ENCODE data around the gene ZNF536.

The ZNF536 gene

DNA sequence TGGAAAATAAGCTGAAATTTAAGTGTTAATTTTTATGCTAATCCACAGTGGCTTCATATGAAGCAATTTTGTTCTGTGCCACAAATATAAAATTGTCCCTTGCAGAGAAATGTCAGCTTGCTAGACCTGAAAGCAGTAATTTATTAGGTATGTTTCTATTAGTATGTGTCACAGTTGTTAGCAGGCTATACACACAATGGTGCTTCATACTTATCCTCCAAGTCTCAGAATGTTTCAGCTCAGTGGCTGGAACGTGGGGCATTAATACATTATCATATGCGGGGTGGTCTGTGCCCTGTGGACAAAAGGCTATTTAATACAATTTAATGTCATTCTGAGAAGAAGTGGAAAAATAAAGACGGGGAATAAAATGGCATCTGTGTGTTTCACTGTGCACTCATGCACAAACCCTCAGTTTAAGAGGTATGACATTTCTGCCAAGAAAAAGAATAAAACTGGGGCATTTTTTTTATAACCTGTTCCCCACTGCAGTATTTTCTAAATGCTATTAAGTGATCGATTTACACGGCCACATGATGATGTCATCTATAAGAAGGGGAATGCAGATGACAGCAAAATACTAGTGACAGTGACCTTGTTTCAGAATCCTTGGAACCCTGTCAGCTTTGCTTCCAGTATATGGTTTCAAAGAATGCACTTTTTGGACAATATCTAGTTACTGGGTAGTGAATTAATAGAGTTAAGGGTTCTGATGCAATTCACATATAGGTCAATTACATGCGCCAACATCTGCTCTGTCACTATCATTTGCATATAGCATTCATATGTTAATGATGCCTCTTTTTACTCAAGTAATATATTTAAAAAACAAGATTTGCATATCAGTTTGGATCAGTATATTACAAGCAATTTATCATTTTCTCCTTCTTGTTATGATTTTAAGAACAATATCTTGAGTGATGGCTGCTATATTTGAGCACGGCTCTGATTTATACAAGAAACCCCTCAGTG is 21.2 kb upstream of the ZNF536 start:
- no peak for DNase-seq (ENCODE audit: low read depth)
- TF ChIP-seq, protein P1, sequence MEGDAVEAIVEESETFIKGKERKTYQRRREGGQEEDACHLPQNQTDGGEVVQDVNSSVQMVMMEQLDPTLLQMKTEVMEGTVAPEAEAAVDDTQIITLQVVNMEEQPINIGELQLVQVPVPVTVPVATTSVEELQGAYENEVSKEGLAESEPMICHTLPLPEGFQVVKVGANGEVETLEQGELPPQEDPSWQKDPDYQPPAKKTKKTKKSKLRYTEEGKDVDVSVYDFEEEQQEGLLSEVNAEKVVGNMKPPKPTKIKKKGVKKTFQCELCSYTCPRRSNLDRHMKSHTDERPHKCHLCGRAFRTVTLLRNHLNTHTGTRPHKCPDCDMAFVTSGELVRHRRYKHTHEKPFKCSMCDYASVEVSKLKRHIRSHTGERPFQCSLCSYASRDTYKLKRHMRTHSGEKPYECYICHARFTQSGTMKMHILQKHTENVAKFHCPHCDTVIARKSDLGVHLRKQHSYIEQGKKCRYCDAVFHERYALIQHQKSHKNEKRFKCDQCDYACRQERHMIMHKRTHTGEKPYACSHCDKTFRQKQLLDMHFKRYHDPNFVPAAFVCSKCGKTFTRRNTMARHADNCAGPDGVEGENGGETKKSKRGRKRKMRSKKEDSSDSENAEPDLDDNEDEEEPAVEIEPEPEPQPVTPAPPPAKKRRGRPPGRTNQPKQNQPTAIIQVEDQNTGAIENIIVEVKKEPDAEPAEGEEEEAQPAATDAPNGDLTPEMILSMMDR (IDR thresholded peaks at IDR 0.05; ENCODE audit: insufficient read depth, low read depth, low read length, missing control alignments), result no peak

DNA sequence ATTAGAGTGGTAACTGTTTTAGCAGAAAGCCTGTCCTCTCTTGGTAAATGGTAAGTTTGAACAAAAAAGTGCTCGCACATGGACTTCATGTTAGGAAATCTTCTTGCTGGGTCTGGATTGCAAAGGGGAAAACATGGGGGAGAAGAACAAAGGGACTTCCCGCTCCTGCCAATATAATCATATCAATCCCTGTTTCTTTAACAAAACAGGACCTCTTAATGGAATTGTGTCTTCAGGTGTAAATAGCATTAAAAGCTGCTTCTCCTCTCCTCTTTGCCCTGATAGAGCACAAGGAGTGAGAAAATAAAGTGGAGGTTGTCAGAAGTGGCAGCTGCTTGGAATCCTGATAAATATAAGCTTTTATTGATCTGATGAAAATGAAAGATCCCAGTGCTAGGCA is 20.4 kb upstream of the ZNF536 start:
- TF ChIP-seq, protein P1 (IDR thresholded peaks at IDR 0.05; ENCODE audit: insufficient read depth, low read depth, low read length, missing control alignments), result no peak
- no peak for DNase-seq (ENCODE audit: low read depth)
- H3K4me3 ChIP-seq (ENCODE audit: low read depth, low read length), result no peak overlapping the region

More for the DNA sequence above, 21.2 kb upstream of the ZNF536 start:
- H3K4me3 ChIP-seq (ENCODE audit: low read depth, low read length), result no peak overlapping the region

GRCh38 chr19:30353394-30353945 is 18.7 kb upstream of the ZNF536 start:
- no peak overlapping the region for H3K4me3 ChIP-seq (ENCODE audit: low read depth, low read length)
- no peak for DNase-seq (ENCODE audit: low read depth)
- TF ChIP-seq, protein P1 (IDR thresholded peaks at IDR 0.05; ENCODE audit: insufficient read depth, low read depth, low read length, missing control alignments), result no peak

DNA sequence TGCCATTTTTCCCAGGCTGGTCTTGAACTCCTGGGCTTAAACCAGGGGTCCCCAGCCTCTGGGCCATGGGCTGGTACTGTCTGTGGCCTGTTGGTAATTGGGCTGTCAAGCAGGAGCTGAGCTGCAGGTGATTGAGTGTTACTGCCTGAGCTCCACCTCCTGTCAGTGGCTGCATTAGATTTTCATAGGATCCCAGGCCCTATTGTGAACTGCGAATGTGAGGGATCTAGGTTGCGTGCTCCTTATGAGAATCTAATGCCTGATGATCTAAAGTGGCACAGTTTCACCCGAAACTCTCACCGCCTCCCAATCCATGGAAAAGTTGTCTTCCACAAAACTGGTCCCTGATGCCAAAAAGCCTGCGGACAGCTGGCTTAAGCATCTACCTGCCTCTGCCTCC is 16.6 kb upstream of the ZNF536 start:
- TF ChIP-seq, protein P1 (IDR thresholded peaks at IDR 0.05; ENCODE audit: insufficient read depth, low read depth, low read length, missing control alignments), result no peak

DNA sequence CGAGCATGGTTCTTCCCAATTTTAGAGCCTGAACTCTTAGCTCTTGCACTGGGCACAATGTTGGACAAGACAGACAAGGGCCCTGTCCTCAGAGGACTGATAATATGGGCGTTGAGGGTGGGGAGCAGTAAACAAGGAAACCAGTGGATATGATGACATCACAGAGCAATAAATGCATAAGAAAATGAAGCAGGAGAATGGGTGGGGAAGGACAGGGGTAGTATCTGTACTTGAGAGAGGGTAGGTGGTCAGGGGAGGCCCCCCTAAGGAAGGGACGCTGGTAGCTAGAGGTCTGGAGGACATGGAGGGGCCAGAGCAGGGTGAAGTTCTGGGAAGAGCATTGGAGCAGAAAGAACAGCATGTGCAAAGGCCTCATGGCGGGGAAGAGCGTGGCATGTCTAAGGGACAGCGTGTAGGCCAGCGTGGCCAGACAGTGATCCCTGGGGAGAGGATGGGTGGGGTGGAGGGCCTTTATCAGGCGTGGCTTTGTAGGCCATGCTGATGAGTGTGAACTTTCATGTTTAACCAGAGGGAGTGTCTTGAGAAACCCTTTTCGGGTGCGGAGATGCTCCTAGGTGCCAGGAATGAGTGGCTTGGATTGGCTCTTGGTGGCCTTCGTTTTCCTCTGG is 15.1 kb upstream of the ZNF536 start:
- H3K4me3 ChIP-seq (ENCODE audit: low read depth, low read length), result no peak overlapping the region
- TF ChIP-seq, protein P1 (IDR thresholded peaks at IDR 0.05; ENCODE audit: insufficient read depth, low read depth, low read length, missing control alignments), result no peak
- DNase-seq (ENCODE audit: low read depth), result no peak

More for the DNA sequence above, 16.6 kb upstream of the ZNF536 start:
- DNase-seq (ENCODE audit: low read depth), result no peak
- no peak overlapping the region for H3K4me3 ChIP-seq (ENCODE audit: low read depth, low read length)

GRCh38 chr19:30357580-30357954 is 14.6 kb upstream of the ZNF536 start:
- TF ChIP-seq, protein P1 (IDR thresholded peaks at IDR 0.05; ENCODE audit: insufficient read depth, low read depth, low read length, missing control alignments), result no peak
- DNase-seq (ENCODE audit: low read depth), result no peak
- no peak overlapping the region for H3K4me3 ChIP-seq (ENCODE audit: low read depth, low read length)
